ENCODE results near the gene EIF2A. TPM values are rescaled to one million over a fixed set of nuclear protein-coding genes. Genes with fewer than 3 reads are reported as not detected.

The EIF2A gene
- total RNA-seq, 1 donor from 2014 or later, result 65.7 TPM

DNA sequence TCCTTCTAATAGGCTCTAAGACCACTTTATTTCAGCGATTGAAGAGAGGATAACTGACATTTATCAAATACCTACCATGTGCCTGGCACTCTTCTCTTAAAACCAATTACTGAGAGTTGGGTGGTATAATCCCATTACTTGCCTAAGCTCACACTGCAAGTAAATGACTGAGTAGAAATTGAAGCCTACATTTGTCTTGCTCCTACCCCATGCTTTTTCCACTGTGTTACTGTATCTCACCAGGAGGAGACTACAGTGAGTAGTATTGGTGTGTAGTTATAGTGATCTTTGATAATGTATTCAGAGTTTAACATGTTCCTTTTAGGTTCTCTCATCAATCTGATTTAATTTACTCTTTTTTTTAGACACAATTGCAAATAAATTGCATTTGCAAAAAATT, 20.7 kb downstream of the EIF2A start:
- Mint-ChIP-seq H3K36me3 (ENCODE audit: low read depth) (peaks cover 13% of the 10 kb centered on the region), H3K4me3 (no peak overlapping the region), H3K27me3 (ENCODE audit: low read depth) (no peaks in the 10 kb centered on the region), H3K9me3 (no peaks in the 10 kb centered on the region), H3K4me1 (no peaks in the 10 kb centered on the region), H3K27ac (ENCODE audit: unreplicated experiment) (no peak overlapping the region)
- no peak for DNase-seq (ENCODE audit: low read depth, low spot score)
- no peak for TF ChIP-seq CTCF (conservative IDR thresholded peaks at IDR 0.05)

GRCh38 chr3:150577855-150578254, 31.3 kb downstream of the EIF2A start:
- Mint-ChIP-seq H3K4me1 (no peaks in the 10 kb centered on the region), H3K36me3 (ENCODE audit: low read depth) (peaks cover 3% of the 10 kb centered on the region), H3K4me3 (no peak overlapping the region), H3K9me3 (no peaks in the 10 kb centered on the region), H3K27ac (ENCODE audit: unreplicated experiment) (no peak overlapping the region), H3K27me3 (ENCODE audit: low read depth) (no peaks in the 10 kb centered on the region)
- no peak for TF ChIP-seq CTCF (conservative IDR thresholded peaks at IDR 0.05)
- DNase-seq (ENCODE audit: low read depth, low spot score), result no peak

GRCh38 chr3:150581174-150581573, 34.6 kb downstream of the EIF2A start:
- no peak for DNase-seq (ENCODE audit: low read depth, low spot score)
- Mint-ChIP-seq H3K4me1 (no peaks in the 10 kb centered on the region), H3K9me3 (no peaks in the 10 kb centered on the region), H3K4me3 (no peak overlapping the region), H3K27me3 (ENCODE audit: low read depth) (no peaks in the 10 kb centered on the region), H3K27ac (ENCODE audit: unreplicated experiment) (no peak overlapping the region), H3K36me3 (ENCODE audit: low read depth) (peaks cover 7% of the 10 kb centered on the region)
- TF ChIP-seq CTCF (conservative IDR thresholded peaks at IDR 0.05), result no peak

GRCh38 chr3:150582620-150583019, 36.0 kb downstream of the EIF2A start:
- Mint-ChIP-seq H3K27ac (ENCODE audit: unreplicated experiment) (no peak overlapping the region), H3K36me3 (ENCODE audit: low read depth) (peaks cover 4% of the 10 kb centered on the region), H3K4me3 (no peak overlapping the region), H3K9me3 (no peaks in the 10 kb centered on the region), H3K27me3 (ENCODE audit: low read depth) (no peaks in the 10 kb centered on the region), H3K4me1 (no peaks in the 10 kb centered on the region)
- no peak for TF ChIP-seq CTCF (conservative IDR thresholded peaks at IDR 0.05)
- no peak for DNase-seq (ENCODE audit: low read depth, low spot score)

DNA sequence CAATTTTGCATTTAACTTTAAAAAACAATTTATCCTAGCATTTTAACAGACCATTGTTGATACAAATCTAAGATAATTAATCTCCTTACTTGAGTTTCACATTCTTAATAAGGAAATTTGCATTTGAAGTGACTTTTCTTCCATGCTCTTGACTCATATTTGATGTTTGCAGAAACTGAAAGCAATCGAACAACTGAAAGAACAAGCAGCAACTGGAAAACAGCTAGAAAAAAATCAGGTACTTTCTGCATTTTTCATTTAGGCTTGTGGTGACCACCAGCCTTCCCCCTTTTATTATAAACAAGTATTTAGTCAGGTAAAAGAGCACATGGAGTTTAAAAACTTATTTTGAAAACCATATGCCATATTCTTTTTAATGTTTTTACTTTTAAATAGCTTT, 36.4 kb downstream of the EIF2A start:
- no peak for TF ChIP-seq CTCF (conservative IDR thresholded peaks at IDR 0.05)
- Mint-ChIP-seq H3K27me3 (ENCODE audit: low read depth) (no peaks in the 10 kb centered on the region), H3K9me3 (no peaks in the 10 kb centered on the region), H3K36me3 (ENCODE audit: low read depth) (peaks cover 4% of the 10 kb centered on the region), H3K27ac (ENCODE audit: unreplicated experiment) (no peak overlapping the region), H3K4me3 (no peak overlapping the region), H3K4me1 (no peaks in the 10 kb centered on the region)
- no peak for DNase-seq (ENCODE audit: low read depth, low spot score)
